ENCODE measurements around the gene FEM1B. TPM values are rescaled to one million over a fixed set of nuclear protein-coding genes. Genes with fewer than 3 reads are reported as not detected.
A peak's percentile ranks its signal among the peaks of the same experiment; 100 is the strongest.

FEM1B gene
- polyA plus RNA-seq, 4 donors = 52.1 to 65.6 (median 60.6) TPM

GRCh38 chr15:68256675-68257450 lies 20.7 kb upstream of the FEM1B start:
- peak; percentile 73 to 83 (median 78) for DNase-seq (ENCODE audit: low read depth in 4 of 4, low spot score in 3 of 4)

DNA sequence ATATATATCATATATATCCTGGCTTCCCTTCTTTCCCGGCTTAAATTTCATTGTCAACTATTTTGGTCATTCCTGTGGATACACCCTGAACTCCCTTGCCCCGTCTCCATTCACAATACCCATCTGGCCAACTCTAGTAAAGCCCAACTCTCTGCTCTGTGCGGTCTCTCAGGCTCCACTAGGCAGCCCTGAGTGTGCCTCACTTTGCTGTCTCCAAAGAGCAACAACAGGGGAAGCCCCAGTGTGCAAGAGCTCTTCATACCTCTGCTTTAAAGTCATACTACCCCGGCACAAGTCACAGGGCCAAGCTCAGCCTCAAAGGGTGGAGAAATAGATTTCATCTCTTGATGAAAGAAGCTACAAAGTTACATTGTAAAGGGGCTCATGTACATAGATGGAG lies 18.9 kb upstream of the FEM1B start:
- DNase-seq (ENCODE audit: low read depth in 4 of 4, low spot score in 3 of 4) = no peak

GRCh38 chr15:68259883-68260282 lies 17.7 kb upstream of the FEM1B start:
- DNase-seq (ENCODE audit: low read depth in 4 of 4, low spot score in 3 of 4) = no peak

DNA sequence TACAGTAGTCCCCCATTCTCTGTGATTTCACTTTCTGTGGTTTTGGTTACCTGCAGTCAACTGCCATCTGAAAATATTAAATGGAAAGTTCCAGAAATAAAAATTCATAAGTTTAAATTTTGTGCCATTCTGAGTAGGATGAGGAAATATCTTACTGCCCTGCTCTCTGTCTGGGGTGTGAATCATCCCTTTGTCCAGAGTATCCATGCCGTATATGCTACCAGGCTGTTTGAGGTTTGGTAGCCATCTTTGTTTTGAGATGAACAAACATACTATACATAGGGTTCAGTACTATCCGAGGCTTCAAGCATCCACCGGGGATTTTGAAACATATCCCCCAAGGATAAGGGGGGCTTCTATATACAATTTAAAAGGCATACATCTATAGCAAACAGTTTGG lies 16.3 kb upstream of the FEM1B start:
- DNase-seq (ENCODE audit: low read depth in 4 of 4, low spot score in 3 of 4) = no peak

- no peak for DNase-seq (ENCODE audit: low read depth in 4 of 4, low spot score in 3 of 4)
Measured at GRCh38 chr15:68261980-68262379, 15.6 kb upstream of the FEM1B start.

- no peak for DNase-seq (ENCODE audit: low read depth in 4 of 4, low spot score in 3 of 4)
Measured at GRCh38 chr15:68262514-68263356, 14.8 kb upstream of the FEM1B start.

- no peak for DNase-seq (ENCODE audit: low read depth in 4 of 4, low spot score in 3 of 4)
Measured at GRCh38 chr15:68264282-68264681, 13.3 kb upstream of the FEM1B start.

DNA sequence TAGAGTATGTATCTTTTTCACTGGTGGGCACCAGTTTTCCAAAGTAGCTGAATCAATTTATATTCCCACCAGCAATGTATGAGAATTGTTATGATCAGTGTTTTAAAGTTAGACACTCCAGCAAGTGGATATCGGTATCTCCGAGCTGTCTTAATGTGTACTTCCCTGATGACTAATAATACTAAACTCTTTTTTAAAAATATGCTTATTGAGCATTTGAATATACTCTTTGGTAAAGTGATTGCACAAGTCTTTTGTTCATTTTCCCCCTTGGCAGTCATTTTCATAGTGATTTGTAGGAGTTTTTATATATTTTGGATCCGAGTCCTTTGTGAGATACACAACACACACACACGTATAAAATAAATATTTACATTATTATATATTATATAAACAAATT lies 12.5 kb upstream of the FEM1B start:
- no peak for DNase-seq (ENCODE audit: low read depth in 4 of 4, low spot score in 3 of 4)

DNA sequence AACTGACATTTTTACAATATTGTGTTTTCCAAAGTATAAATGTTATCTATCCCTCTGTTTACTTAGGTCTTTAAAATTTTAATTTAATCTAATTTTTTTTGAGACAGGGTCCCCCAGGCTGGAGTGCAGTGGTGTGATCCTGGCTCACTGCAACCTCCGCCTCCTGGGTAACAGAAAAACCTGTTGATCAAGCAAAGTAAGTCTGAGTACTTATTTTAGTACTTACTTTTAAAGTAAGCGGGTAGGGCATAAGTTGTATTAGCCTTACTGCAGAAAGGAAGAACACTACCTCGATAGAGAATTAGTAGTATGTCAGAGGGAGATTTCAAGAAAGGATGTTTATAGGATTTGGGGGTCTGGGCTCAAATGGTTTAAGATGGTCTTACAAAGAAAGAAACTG lies 11.9 kb upstream of the FEM1B start:
- DNase-seq (ENCODE audit: low read depth in 4 of 4, low spot score in 3 of 4) = no peak

GRCh38 chr15:68268405-68268804 lies 9.1 kb upstream of the FEM1B start:
- no peak for DNase-seq (ENCODE audit: low read depth in 4 of 4, low spot score in 3 of 4)

DNA sequence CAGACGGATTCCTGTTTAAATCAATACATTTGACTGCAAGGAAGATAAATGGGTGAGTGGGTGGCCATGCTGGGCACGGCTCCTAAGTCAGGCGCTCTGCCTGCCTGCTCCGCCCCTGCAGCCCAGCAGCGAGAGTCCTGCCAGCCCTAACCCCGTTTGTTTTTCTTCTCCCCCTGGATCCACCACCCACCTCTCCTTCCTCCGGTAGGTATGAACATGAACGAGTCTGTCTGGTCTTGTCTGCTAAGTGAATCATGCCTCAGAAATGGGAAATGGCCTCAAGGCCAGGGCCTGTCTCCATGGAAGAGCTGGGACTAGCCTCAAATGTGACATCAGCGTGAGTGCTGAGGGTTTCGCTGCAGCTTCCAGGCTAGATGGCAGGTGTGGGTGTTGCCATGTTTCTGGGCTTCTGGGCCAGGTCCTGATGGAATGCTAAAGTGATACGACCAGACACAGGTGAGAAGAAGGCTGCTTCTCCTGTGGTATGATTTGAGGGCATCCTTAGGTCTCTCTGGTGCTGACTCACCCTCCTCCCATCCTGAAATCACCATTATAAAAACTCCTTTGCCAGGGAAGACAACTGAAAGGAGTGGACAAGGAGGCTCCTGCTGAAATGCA lies 5.6 kb upstream of the FEM1B start:
- no peak for DNase-seq (ENCODE audit: low read depth in 4 of 4, low spot score in 3 of 4)

DNA sequence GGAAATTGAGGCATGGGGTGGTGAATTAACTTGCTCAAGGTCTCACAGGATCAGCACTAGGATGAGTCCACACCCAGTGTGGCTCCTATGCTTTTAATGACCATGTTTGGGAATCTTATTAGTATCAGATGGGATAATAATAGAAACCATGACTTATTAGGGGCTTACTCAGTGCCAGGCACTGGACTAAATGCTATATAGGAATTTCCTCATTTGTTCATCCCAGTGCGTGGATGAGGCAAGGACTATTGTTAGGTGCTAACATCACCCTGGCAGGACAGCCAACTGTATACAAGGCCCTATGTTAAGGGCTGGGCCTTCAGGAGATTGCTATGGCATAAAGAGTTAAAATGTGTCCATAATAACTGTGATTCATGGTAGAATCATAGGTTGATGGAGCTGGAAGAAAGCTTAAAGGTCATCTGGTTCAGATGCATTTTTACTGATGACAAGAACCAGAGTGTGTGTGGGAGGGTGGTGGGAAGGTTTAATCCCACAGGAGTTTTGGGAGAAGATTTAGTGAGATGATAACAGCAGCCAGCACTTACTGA lies 4.7 kb upstream of the FEM1B start:
- no peak for DNase-seq (ENCODE audit: low read depth in 4 of 4, low spot score in 3 of 4)

- no peak for DNase-seq (ENCODE audit: low read depth in 4 of 4, low spot score in 3 of 4)
Measured at GRCh38 chr15:68274201-68274848, 3.2 kb upstream of the FEM1B start.

- DNase-seq (ENCODE audit: low read depth in 4 of 4, low spot score in 3 of 4) = no peak
Measured at GRCh38 chr15:68275165-68275746, 2.3 kb upstream of the FEM1B start.

- no peak for DNase-seq (ENCODE audit: low read depth in 4 of 4, low spot score in 3 of 4)
Measured at GRCh38 chr15:68276668-68277067, 877 bp upstream of the FEM1B start.

DNA sequence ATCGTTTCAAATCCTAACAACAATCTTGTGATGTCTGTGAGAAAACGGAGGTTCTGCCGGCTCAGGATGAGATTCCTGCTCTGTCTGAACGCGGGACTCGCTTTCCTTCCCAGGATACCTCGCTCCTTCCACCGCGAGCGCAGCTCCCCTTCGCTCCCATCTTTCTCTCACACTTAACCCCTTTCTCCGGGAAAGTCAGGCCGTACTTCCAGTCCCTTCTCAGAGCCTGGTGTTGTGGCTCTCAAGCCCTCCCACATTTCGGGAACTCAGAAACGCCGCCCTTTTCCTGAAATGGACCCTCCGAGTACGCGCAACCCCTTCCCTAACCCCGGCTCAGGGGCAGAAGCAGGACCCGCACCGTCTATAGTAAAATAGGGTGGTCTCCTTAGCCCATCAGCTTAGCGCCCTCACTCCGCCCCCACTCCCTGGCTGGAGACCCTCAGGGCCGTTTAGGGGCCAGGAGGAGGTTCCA lies 378 bp upstream of the FEM1B start:
- DNase-seq (ENCODE audit: low read depth in 4 of 4, low spot score in 3 of 4) = peak in 2 of 4 donors; percentile 63 to 80

DNA sequence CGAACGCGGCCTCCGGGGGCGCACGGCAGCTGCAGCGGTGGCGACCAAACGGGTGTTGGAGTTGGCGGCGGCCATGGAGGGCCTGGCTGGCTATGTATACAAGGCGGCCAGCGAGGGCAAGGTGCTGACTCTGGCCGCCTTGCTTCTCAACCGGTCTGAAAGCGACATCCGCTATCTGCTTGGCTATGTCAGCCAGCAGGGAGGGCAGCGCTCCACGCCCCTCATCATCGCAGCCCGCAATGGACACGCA lies 725 bp downstream of the FEM1B start:
- no peak for DNase-seq (ENCODE audit: low read depth in 4 of 4, low spot score in 3 of 4)

GRCh38 chr15:68278595-68279405 lies 1.3 kb downstream of the FEM1B start:
- peak in 1 of 4 donors; percentile 22 for DNase-seq (ENCODE audit: low read depth in 4 of 4, low spot score in 3 of 4)
